Measurements from ENCODE around the gene KCNC2. TPM values are rescaled to one million over a fixed set of nuclear protein-coding genes. Genes with fewer than 3 reads are reported as not detected.

The KCNC2 gene
- total and polyA plus RNA-seq, 2 donors (not counting 3 experiments of a cell fraction or from before 2014, with no cell fraction given) = not detected

DNA sequence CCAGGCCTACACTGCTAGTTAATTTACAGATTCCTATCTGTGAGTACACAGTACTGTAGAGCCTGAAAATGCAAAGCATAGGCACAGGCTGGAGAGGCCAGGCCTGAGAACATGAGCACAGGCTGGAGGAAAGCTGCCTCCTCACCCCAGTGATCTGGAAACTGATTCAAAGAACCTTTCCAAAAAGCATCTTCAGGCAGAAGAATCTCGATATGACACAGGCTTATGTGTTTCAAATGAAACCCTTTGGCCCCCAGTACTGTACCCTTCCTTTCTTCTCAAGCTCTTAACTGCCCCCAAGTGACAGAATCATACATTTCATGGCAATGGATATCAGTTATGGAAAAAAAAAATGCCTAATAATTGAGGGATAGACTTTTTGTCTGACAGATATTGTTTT is 122.0 kb downstream of the KCNC2 start:
- Histone ChIP-seq H3K9ac (replicated peaks; ENCODE audit: extremely low read depth, insufficient read depth, low read length) (no peak overlapping the region), H3K27ac (ENCODE audit: insufficient read depth, low read depth, low read length) (no peak overlapping the region), H4K20me1 (replicated peaks; ENCODE audit: control insufficient read depth, extremely low read depth, insufficient read depth, low read length) (no peaks in the 10 kb centered on the region), H3K4me1 (ENCODE audit: control insufficient read depth, extremely low read depth, insufficient read depth, low read length) (no peaks in the 10 kb centered on the region), H3K27me3 (ENCODE audit: control insufficient read depth in 2 of 2, insufficient read depth in 2 of 2, low read length in 2 of 2) (no peaks in the 10 kb centered on the region), H3K4me3 (replicated peaks in 1 of 3; ENCODE audit: insufficient read depth in 1 of 3, low read depth in 1 of 3, low read length in 3 of 3) (no peak overlapping the region), H3K9me1 (replicated peaks; ENCODE audit: control insufficient read depth, extremely low read depth, insufficient read depth, low read length) (no peaks in the 10 kb centered on the region), H2AFZ (ENCODE audit: low read depth, low read length) (no peak overlapping the region), H3K36me3 (ENCODE audit: control insufficient read depth in 2 of 2, extremely low read depth in 1 of 2, insufficient read depth in 2 of 2, low read length in 2 of 2) (no peaks in the 10 kb centered on the region), H3K79me2 (ENCODE audit: control insufficient read depth, insufficient read depth, low read length) (no peaks in the 10 kb centered on the region), H3K9me3 (replicated peaks; ENCODE audit: control insufficient read depth, insufficient read depth, low read length) (no peaks in the 10 kb centered on the region), H3K4me2 (ENCODE audit: insufficient read depth, low read length) (no peak overlapping the region)
- ChIA-PET POLR2A (no interaction called here), CTCF (interaction anchor here (0.7 to 1.6 kb wide), 6 partner anchors 44 to 399 kb away, joined by 3 to 9 read pairs (median 4); no protein-coding TSS in a partner anchor)
- no peak for DNase-seq (ENCODE audit: low read depth, low spot score)
- dilution Hi-C loops (cut with MboI; ENCODE audit: extremely low pct_ligation_motif_present, low sequenced_read_pairs) (no loop called here), intact Hi-C loops (cut with micrococcal nuclease) (loop anchor here (1.0 to 2.0 kb wide), 2 partner anchors 285 to 398 kb away; no protein-coding TSS in a partner anchor)
- no TSS peak for BruUV-seq (replicated peaks)
- FAIRE-seq = no peak
- TF ChIP-seq FOS (IDR thresholded peaks at IDR 0.05; ENCODE audit: borderline replicate concordance, insufficient read depth, low read length) = no peak
- TF ChIP-seq POLR2A (IDR thresholded peaks at IDR 0.05; ENCODE audit: low read depth, low read length) = no peak
- no peak for TF ChIP-seq MYC (IDR thresholded peaks at IDR 0.05; ENCODE audit: low read depth, low read length)
- TF ChIP-seq, protein P1, sequence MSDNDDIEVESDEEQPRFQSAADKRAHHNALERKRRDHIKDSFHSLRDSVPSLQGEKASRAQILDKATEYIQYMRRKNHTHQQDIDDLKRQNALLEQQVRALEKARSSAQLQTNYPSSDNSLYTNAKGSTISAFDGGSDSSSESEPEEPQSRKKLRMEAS (IDR thresholded peaks at IDR 0.05; ENCODE audit: insufficient read depth, insufficient read length) = no peak
- no peak for TF ChIP-seq EZH2 (IDR thresholded peaks at IDR 0.05; ENCODE audit: borderline replicate concordance, low read depth, low read length, severe bottlenecking)
- TF ChIP-seq GATA2 (IDR thresholded peaks at IDR 0.05; ENCODE audit: insufficient read depth, insufficient read length, low read depth, low read length) = no peak
- TF ChIP-seq CTCF (IDR thresholded peaks at IDR 0.05; ENCODE audit: extremely low read depth in 1 of 2, insufficient read depth in 1 of 2, low read depth in 1 of 2, low read length in 2 of 2) = no peak
- TF ChIP-seq POLR2AphosphoS5 (IDR thresholded peaks at IDR 0.05; ENCODE audit: insufficient read depth, low read depth, low read length) = no peak
- no peak for TF ChIP-seq JUN (IDR thresholded peaks at IDR 0.05; ENCODE audit: borderline replicate concordance, insufficient read depth, insufficient read length, low read depth)

All from endothelial cell of umbilical vein (primary cell).